H1 (cell line): ENCODE data around the gene TIMP1. TPM values are rescaled to one million over a fixed set of nuclear protein-coding genes. Genes with fewer than 3 reads are reported as not detected.

Source experiments
- CTCF ChIA-PET: fragments of 300-600 bp; sonication (Branson Sonifier 250); formaldehyde crosslinking; loops from one replicate; lab custom pipeline; 2021; ENCODE audit not compliant: partially characterized antibody; lab: Charles Lee
- POLR2A ChIA-PET: fragments of 300-600 bp; sonication (Branson Sonifier 250); formaldehyde crosslinking; loops from one replicate; lab custom pipeline; 2021; ENCODE audit warnings: inconsistent platforms; ENCODE audit not compliant: partially characterized antibody; lab: Charles Lee
- DNase-seq, 2 experiments: peaks; one replicate each; pipeline versions ENCODE4 v3.0.0 to v3.0.0-alpha.2; 2010 to 2022; ENCODE audit warnings: low spot score in 2 of 2, low read depth in 1 of 2, mixed read lengths in 1 of 2
- FAIRE-seq: peaks from 2 replicates; lab custom pipeline; 2011; peaks lifted over from hg19 to GRCh38; lab: Jason Lieb, UNC
- H2AFZ ChIP-seq: 2 replicates; pipeline ENCODE4 v1.8.1; 2012; ENCODE audit warnings: low read length, inconsistent platforms
- H2AK5ac ChIP-seq: 2 replicates; pipeline ENCODE4 v1.6.1; 2013; ENCODE audit warnings: low read depth, low read length
- H2BK120ac ChIP-seq: replicated peaks from 2 replicates; pipeline ENCODE3; 2013; ENCODE audit warnings: low read depth, low read length, inconsistent platforms
- H2BK12ac ChIP-seq: 2 replicates; pipeline ENCODE4 v1.6.1; 2013; ENCODE audit warnings: low read depth, low read length
- H2BK15ac ChIP-seq: 2 replicates; pipeline ENCODE4 v1.6.1; 2013; ENCODE audit warnings: low read length
- H2BK20ac ChIP-seq: 2 replicates; pipeline ENCODE4 v1.6.1; 2013; ENCODE audit warnings: low read length
- H2BK5ac ChIP-seq: 2 replicates; pipeline ENCODE4 v1.6.1; 2013; ENCODE audit warnings: low read depth, low read length
- H3K14ac ChIP-seq: 2 replicates; pipeline ENCODE4 v1.6.1; 2013; ENCODE audit warnings: inconsistent platforms; ENCODE audit not compliant: insufficient read length
- H3K18ac ChIP-seq: 2 replicates; pipeline ENCODE4 v1.6.1; 2013; ENCODE audit warnings: low read length; ENCODE audit errors: extremely low read depth
- H3K23ac ChIP-seq: 2 replicates; pipeline ENCODE4 v1.6.1; 2013; ENCODE audit warnings: inconsistent platforms; ENCODE audit not compliant: insufficient read length
- H3K23me2 ChIP-seq: 2 replicates; pipeline ENCODE4 v1.6.1; 2013; ENCODE audit warnings: low read depth, low read length
- H3K27ac ChIP-seq: 2 replicates; pipeline ENCODE4 v1.6.1; 2011; ENCODE audit warnings: low read depth, low read length, inconsistent platforms
- H3K27me3 ChIP-seq, 4 experiments: replicated peaks in 1 of 4; 1 replicate in 1 of 4; 2 replicates in 3 of 4; pipeline versions ENCODE4 v1.6.1 to v1.8.1; 2011 to 2013; ENCODE audit warnings: low read length in 3 of 4, mild to moderate bottlenecking in 3 of 4, inconsistent platforms in 2 of 4, mixed read lengths in 2 of 4, moderate library complexity in 1 of 4; ENCODE audit not compliant: control insufficient read depth in 3 of 4, insufficient read depth in 3 of 4; ENCODE audit errors: extremely low read depth in 1 of 4
- H3K36me3 ChIP-seq, 4 experiments: 2 replicates each; pipeline versions ENCODE4 v1.6.1 to v1.8.1; 2011 to 2013; ENCODE audit warnings: mild to moderate bottlenecking in 4 of 4, low read length in 3 of 4, moderate library complexity in 2 of 4, control low read depth in 1 of 4, inconsistent platforms in 1 of 4; ENCODE audit not compliant: insufficient read depth in 4 of 4, control insufficient read depth in 2 of 4
- H3K4ac ChIP-seq: replicated peaks from 2 replicates; pipeline ENCODE3; 2013; ENCODE audit warnings: low read length, low read depth, mixed read lengths, inconsistent platforms; ENCODE audit not compliant: insufficient read length
- H3K4me1 ChIP-seq, 4 experiments: replicated peaks in 1 of 4; 1 replicate in 1 of 4; 2 replicates in 3 of 4; pipeline versions ENCODE4 v1.6.1 to v1.8.1; 2011 to 2013; ENCODE audit warnings: low read length in 3 of 4, inconsistent platforms in 2 of 4, mixed read lengths in 1 of 4; ENCODE audit not compliant: insufficient read depth in 4 of 4, control insufficient read depth in 3 of 4
- H3K4me2 ChIP-seq, 2 experiments: 2 replicates each; pipeline versions ENCODE4 v1.6.1 to v1.8.1; 2011 to 2013; ENCODE audit warnings: low read depth in 2 of 2, low read length in 2 of 2, control low read depth in 1 of 2, inconsistent platforms in 1 of 2, mild to moderate bottlenecking in 1 of 2; ENCODE audit not compliant: insufficient read depth in 1 of 2
- H3K4me3 ChIP-seq, 4 experiments: fragments of 200-600, 300-600 bp in 1 of 4; sonication (generic), shearing (Covaris generic), sonication (Bioruptor Twin) in 1 of 4; 2 replicates each; pipeline versions ENCODE4 v1.5.1 to v1.8.1; 2011 to 2016; ENCODE audit warnings: low read length in 4 of 4, low read depth in 3 of 4, control low read depth in 2 of 4, inconsistent platforms in 2 of 4, mild to moderate bottlenecking in 2 of 4, mixed read lengths in 1 of 4, moderate library complexity in 1 of 4; ENCODE audit not compliant: insufficient read depth in 2 of 4; ENCODE audit errors: extremely low read depth in 1 of 4
- H3K56ac ChIP-seq: replicated peaks from 2 replicates; pipeline ENCODE3; 2013; ENCODE audit warnings: low read depth, mild to moderate bottlenecking, mixed read lengths, low read length, inconsistent platforms; ENCODE audit not compliant: insufficient read length
- H3K79me1 ChIP-seq: 2 replicates; pipeline ENCODE4 v1.6.1; 2013; ENCODE audit warnings: low read depth, low read length, control low read depth
- H3K79me2 ChIP-seq, 2 experiments: 2 replicates each; pipeline versions ENCODE4 v1.6.1 to v1.8.1; 2012 to 2013; ENCODE audit warnings: low read length in 2 of 2, mild to moderate bottlenecking in 2 of 2, inconsistent platforms in 1 of 2; ENCODE audit not compliant: insufficient read depth in 2 of 2, control insufficient read depth in 1 of 2
- H3K9ac ChIP-seq, 4 experiments: replicated peaks in 1 of 4; 1 replicate in 1 of 4; 2 replicates in 3 of 4; pipeline versions ENCODE4 v1.6.1 to v1.8.1; 2011 to 2013; ENCODE audit warnings: low read depth in 3 of 4, low read length in 3 of 4, control low read depth in 2 of 4, mild to moderate bottlenecking in 2 of 4, moderate library complexity in 2 of 4, inconsistent platforms in 1 of 4; ENCODE audit errors: extremely low read depth in 1 of 4
- H3K9me3 ChIP-seq, 2 experiments: 2 replicates each; pipeline versions ENCODE4 v1.6.1 to v1.8.1; 2012 to 2013; ENCODE audit warnings: mild to moderate bottlenecking in 2 of 2, moderate library complexity in 2 of 2, control low read depth in 1 of 2, inconsistent platforms in 1 of 2, low read depth in 1 of 2, low read length in 1 of 2, mixed read lengths in 1 of 2; ENCODE audit not compliant: insufficient read depth in 2 of 2
- H4K20me1 ChIP-seq, 2 experiments: replicated peaks in 1 of 2; 2 replicates each; pipeline versions ENCODE3 to v1.8.1; 2011 to 2013; ENCODE audit warnings: inconsistent platforms in 2 of 2, low read length in 2 of 2, mild to moderate bottlenecking in 1 of 2; ENCODE audit not compliant: insufficient read depth in 2 of 2, control insufficient read depth in 1 of 2
- H4K5ac ChIP-seq: 2 replicates; pipeline ENCODE4 v1.6.1; 2013; ENCODE audit warnings: low read length, low read depth, mixed read lengths, inconsistent platforms; ENCODE audit not compliant: insufficient read length
- H4K8ac ChIP-seq: 2 replicates; pipeline ENCODE4 v1.8.0; 2013; ENCODE audit warnings: mild to moderate bottlenecking, moderate library complexity, low read length, inconsistent platforms; ENCODE audit not compliant: insufficient read depth; ENCODE audit errors: extremely low read depth
- H4K91ac ChIP-seq: replicated peaks from 2 replicates; pipeline ENCODE3; 2013; ENCODE audit warnings: low read length, mixed read lengths, inconsistent platforms; ENCODE audit not compliant: insufficient read length
- CREB1 ChIP-seq: IDR thresholded peaks from 2 replicates; pipeline ENCODE4 v1.6.1; 2012; ENCODE audit warnings: inconsistent platforms
- NANOG ChIP-seq: IDR thresholded peaks from 2 replicates; pipeline ENCODE4 v1.6.1; 2011; ENCODE audit warnings: low read length, low read depth, mild to moderate bottlenecking, inconsistent platforms; ENCODE audit not compliant: insufficient read depth, poor library complexity, severe bottlenecking
- PHF8 ChIP-seq: fragments of 200-600 bp; sonication (generic); conservative IDR thresholded peaks from 2 replicates; pipeline ENCODE4 v1.7.1; 2012; ENCODE audit warnings: low read depth, mild to moderate bottlenecking, inconsistent platforms, low read length, moderate library complexity
- RFX5 ChIP-seq: IDR thresholded peaks from 2 replicates; pipeline ENCODE4 v1.6.1; 2011; ENCODE audit warnings: low read depth, low read length, improper control_type of control experiment, borderline replicate concordance
- SIN3A ChIP-seq, 2 experiments: IDR thresholded peaks in 1 of 2; conservative IDR thresholded peaks in 1 of 2; 2 replicates each; pipeline ENCODE4 v1.6.1; 2011 to 2012; ENCODE audit warnings: low read length in 2 of 2, improper control_type of control experiment in 1 of 2, low read depth in 1 of 2, mild to moderate bottlenecking in 1 of 2
- SRF ChIP-seq: IDR thresholded peaks from 2 replicates; pipeline ENCODE4 v1.6.1; 2011; ENCODE audit warnings: mild to moderate bottlenecking, low read depth, low read length, moderate library complexity
- TBP ChIP-seq: IDR thresholded peaks from 2 replicates; pipeline ENCODE4 v1.6.1; 2011; ENCODE audit warnings: low read depth, low read length, improper control_type of control experiment
- USF2 ChIP-seq: IDR thresholded peaks from 2 replicates; pipeline ENCODE4 v1.6.1; 2011; ENCODE audit warnings: low read length, improper control_type of control experiment
- WGBS, 2 experiments: shearing (Covaris generic) in 1 of 2; methylation state at CpG; one replicate each; pipeline versions ENCODE4 v1.1.6 to v1.1.7; 2013 to 2015; ENCODE audit warnings: low lambda C conversion rate in 2 of 2, mixed read lengths in 2 of 2, inconsistent platforms in 1 of 2, low coverage in 1 of 2, missing lambda C conversion rate in 1 of 2; ENCODE audit not compliant: insufficient replicate concordance in 2 of 2, insufficient coverage in 1 of 2, insufficient read length in 1 of 2; ENCODE audit errors: extremely low coverage in 1 of 2, missing lambda C conversion rate in 1 of 2; 5-methylcytosine and 5-hydroxymethylcytosine counted together
- polyA plus RNA-seq, 7 experiments: library from polyadenylated mRNA; depleted of rRNA in 3 of 7; stranded (reverse) in 5 of 7; unstranded in 2 of 7; fragments of >200 nt in 5 of 7; fragments of 200-250 nt in 2 of 7; gene quantifications; 1 replicate in 5 of 7; 2 replicates in 1 of 7; 4 replicates in 1 of 7; pipeline versions ENCODE4 v1.2.1 to v1.2.3, GENCODE V29; 2011 to 2013; ENCODE audit warnings: missing spikeins in 2 of 7, mixed read lengths in 2 of 7
- total RNA-seq: library from RNA; stranded (reverse); fragmentation: NEBNext Ultra II Directional; extraction: Animal tissue kit (Norgen Biotek cat#: 25700); gene quantifications from 2 replicates; pipeline ENCODE4 v1.2.1, GENCODE V29; 2021

Gene TIMP1
- total and polyA plus RNA-seq, 2 of the 8 experiments (the other 6 are each of a cell fraction or from before 2014, with no cell fraction given), result 58.6 to 142 TPM

- TF ChIP-seq NANOG, result no peak
- TF ChIP-seq RFX5, result no peak
- no peak for TF ChIP-seq CREB1
- TF ChIP-seq USF2, result no peak
- no peak for TF ChIP-seq PHF8
- no peak for TF ChIP-seq SIN3A (conservative IDR thresholded peaks at IDR 0.05 in 1 of 2, IDR thresholded peaks at IDR 0.05 in 1 of 2; ENCODE audit: low read depth in 1 of 2, low read length in 2 of 2)
- no peak for TF ChIP-seq TBP
- TF ChIP-seq SRF, result no peak
- H3K14ac ChIP-seq, result no peak overlapping the region
- no peak overlapping the region for H2BK5ac ChIP-seq
- ChIA-PET CTCF (interaction anchor here (0.6 to 1.3 kb wide), 3 partner anchors 10 to 172 kb away, joined by 3 to 8 read pairs (median 5); no protein-coding TSS in a partner anchor), POLR2A (interaction anchor here (0.6 to 1.8 kb wide), 5 partner anchors 9 to 70 kb away, joined by 3 to 9 read pairs (median 4); no protein-coding TSS in a partner anchor)
- no peak overlapping the region for H4K8ac ChIP-seq
- no peak overlapping the region for H2BK12ac ChIP-seq
- H3K56ac ChIP-seq, result no peak overlapping the region
- no peak overlapping the region for H2AFZ ChIP-seq
- peaks cover 0 to 7% (median 3%) of the 10 kb centered on the region in 4 experiments; a peak in 3 of 7 replicates for H3K4me1 ChIP-seq
- no peaks in the 10 kb centered on the region for H3K79me1 ChIP-seq
- no peak overlapping the region for H3K9ac ChIP-seq
- no peak overlapping the region for H2BK20ac ChIP-seq
- no peak overlapping the region for H4K5ac ChIP-seq
- H3K4me2 ChIP-seq, result no peak overlapping the region; a peak in 1 of 4 replicates
- no peaks in the 10 kb centered on the region for H3K79me2 ChIP-seq
- no peaks in the 10 kb centered on the region for H3K27me3 ChIP-seq
- no peak overlapping the region for H3K18ac ChIP-seq
- H3K27ac ChIP-seq, result no peak overlapping the region
- no peaks in the 10 kb centered on the region; the same call in 1 of the 2 replicates for H3K23me2 ChIP-seq
- H3K4ac ChIP-seq, result no peak overlapping the region
- H3K36me3 ChIP-seq, result no peaks in the 10 kb centered on the region; a peak in 1 of 8 replicates
- 91 to 100% methylated on average over 1 to 5 of the region's 8 CpGs for WGBS, 2 experiments
- no peak overlapping the region for H2BK120ac ChIP-seq
- no peaks in the 10 kb centered on the region for H4K20me1 ChIP-seq
- H3K9me3 ChIP-seq, result no peaks in the 10 kb centered on the region
- H3K23ac ChIP-seq, result no peak overlapping the region
- H4K91ac ChIP-seq, result no peak overlapping the region
- no peak overlapping the region for H2AK5ac ChIP-seq
- DNase-seq (no peak), FAIRE-seq (no peak)
- H2BK15ac ChIP-seq, result no peak overlapping the region
- H3K4me3 ChIP-seq, result 0 out of 8 replicates have a peak overlapping the region, but pooled peaks of 1 of the 4 experiments have one; percentile 66
Measured at GRCh38 chrX:47583240-47583861, 1.1 kb downstream of the TIMP1 start.
